Keratinocyte (primary cell): ENCODE results near the gene CNOT6. TPM values are rescaled to one million over a fixed set of nuclear protein-coding genes. Genes with fewer than 3 reads are reported as not detected.

Experiments
- DNase-seq: peaks from one replicate; pipeline ENCODE4 v3.0.0-alpha.2; 2011; ENCODE audit warnings: low read depth, missing footprints, low spot score
- FAIRE-seq: peaks from 2 replicates; lab custom pipeline; 2011; peaks lifted over from hg19 to GRCh38; lab: Jason Lieb, UNC
- H2AFZ ChIP-seq: 2 replicates; pipeline ENCODE4 v1.6.0; 2012; ENCODE audit warnings: low read length, control low read depth, inconsistent platforms; ENCODE audit not compliant: control insufficient read depth
- H3K27ac ChIP-seq: 2 replicates; pipeline ENCODE4 v1.5.1; 2011; ENCODE audit warnings: low read length; ENCODE audit not compliant: control insufficient read depth, insufficient read depth
- H3K27me3 ChIP-seq: 3 replicates; pipeline ENCODE4 v1.6.0; 2011; ENCODE audit warnings: low read length; ENCODE audit not compliant: control insufficient read depth, insufficient read depth; ENCODE audit errors: extremely low read depth
- H3K36me3 ChIP-seq, 2 experiments: 2 replicates in 1 of 2; 3 replicates in 1 of 2; pipeline ENCODE4 v1.5.1; 2011; ENCODE audit warnings: low read length in 2 of 2, mild to moderate bottlenecking in 1 of 2; ENCODE audit not compliant: control insufficient read depth in 2 of 2, insufficient read depth in 2 of 2; ENCODE audit errors: extremely low read depth in 1 of 2
- H3K4me1 ChIP-seq: 3 replicates; pipeline ENCODE4 v1.5.1; 2011; ENCODE audit warnings: low read length; ENCODE audit not compliant: control insufficient read depth, insufficient read depth; ENCODE audit errors: extremely low read depth
- H3K4me2 ChIP-seq: 3 replicates; pipeline ENCODE4 v1.6.0; 2011; ENCODE audit warnings: low read depth, low read length; ENCODE audit not compliant: control insufficient read depth, insufficient read depth; ENCODE audit errors: extremely low read depth
- H3K4me3 ChIP-seq, 3 experiments: fragments of 200-600 bp in 1 of 3; sonication (generic) in 1 of 3; 2 replicates in 2 of 3; 3 replicates in 1 of 3; pipeline ENCODE4 v1.5.1; 2011 to 2016; ENCODE audit warnings: low read length in 3 of 3, mild to moderate bottlenecking in 3 of 3, control low read depth in 2 of 3, inconsistent platforms in 1 of 3, low read depth in 1 of 3, mixed read lengths in 1 of 3, mixed run types in 1 of 3, moderate library complexity in 1 of 3; ENCODE audit not compliant: control insufficient read depth in 2 of 3, insufficient read depth in 2 of 3; ENCODE audit errors: extremely low read depth in 1 of 3
- H3K79me2 ChIP-seq: 2 replicates; pipeline ENCODE4 v1.6.0; 2012; ENCODE audit warnings: low read length; ENCODE audit not compliant: control insufficient read depth, insufficient read depth
- H3K9ac ChIP-seq: 3 replicates; pipeline ENCODE4 v1.6.0; 2011; ENCODE audit warnings: low read length; ENCODE audit not compliant: control insufficient read depth, insufficient read depth; ENCODE audit errors: extremely low read depth
- H3K9me1 ChIP-seq: 3 replicates; pipeline ENCODE4 v1.6.0; 2011; ENCODE audit warnings: low read length; ENCODE audit not compliant: control insufficient read depth, insufficient read depth; ENCODE audit errors: extremely low read depth
- H3K9me3 ChIP-seq: 2 replicates; pipeline ENCODE4 v1.5.1; 2012; ENCODE audit warnings: low read depth, low read length; ENCODE audit not compliant: control insufficient read depth
- H4K20me1 ChIP-seq: 3 replicates; pipeline ENCODE4 v1.6.0; 2011; ENCODE audit warnings: low read length; ENCODE audit not compliant: control insufficient read depth, insufficient read depth; ENCODE audit errors: extremely low read depth
- EZH2 ChIP-seq: IDR thresholded peaks from one replicate; pipeline ENCODE4 v1.6.1; 2012; ENCODE audit warnings: inconsistent platforms, mild to moderate bottlenecking, low read length, moderate library complexity
- dilution Hi-C: fragments of 300-500 bp; cut with MboI; formaldehyde crosslinking; loops from one replicate; pipeline ENCODE4 v1.7.0; 2020; ENCODE audit warnings: low sequenced_read_pairs; ENCODE audit not compliant: extremely low pct_ligation_motif_present
- polyA plus RNA-seq, 5 experiments: library from polyadenylated mRNA; depleted of rRNA in 3 of 5; stranded (reverse) in 3 of 5; stranded (forward) in 1 of 5; unstranded in 1 of 5; fragments of >200 nt; gene quantifications; 1 replicate in 1 of 5; 2 replicates in 3 of 5; 3 replicates in 1 of 5; pipeline versions ENCODE4 v1.2.1 to v1.2.3, GENCODE V29; 2011 to 2012; ENCODE audit warnings: missing spikeins in 2 of 5, low read depth in 1 of 5, low replicate concordance in 1 of 5
- TF ChIP-seq, protein P1 (sequence below), 3 experiments: IDR thresholded peaks in 1 of 3; conservative IDR thresholded peaks in 1 of 3; optimal IDR thresholded peaks in 1 of 3; 2 replicates in 2 of 3; 3 replicates in 1 of 3; pipeline versions ENCODE3 to v1.5.1; 2011; ENCODE audit warnings: low read length in 3 of 3, mild to moderate bottlenecking in 3 of 3, moderate library complexity in 2 of 3, control low read depth in 1 of 3, inconsistent platforms in 1 of 3; ENCODE audit not compliant: insufficient read depth in 2 of 3; ENCODE audit errors: extremely low read depth in 1 of 3

CNOT6 gene
- polyA plus RNA-seq, 1 donor (not counting 4 experiments of a cell fraction or from before 2014, with no cell fraction given) = 29.7 TPM

DNA sequence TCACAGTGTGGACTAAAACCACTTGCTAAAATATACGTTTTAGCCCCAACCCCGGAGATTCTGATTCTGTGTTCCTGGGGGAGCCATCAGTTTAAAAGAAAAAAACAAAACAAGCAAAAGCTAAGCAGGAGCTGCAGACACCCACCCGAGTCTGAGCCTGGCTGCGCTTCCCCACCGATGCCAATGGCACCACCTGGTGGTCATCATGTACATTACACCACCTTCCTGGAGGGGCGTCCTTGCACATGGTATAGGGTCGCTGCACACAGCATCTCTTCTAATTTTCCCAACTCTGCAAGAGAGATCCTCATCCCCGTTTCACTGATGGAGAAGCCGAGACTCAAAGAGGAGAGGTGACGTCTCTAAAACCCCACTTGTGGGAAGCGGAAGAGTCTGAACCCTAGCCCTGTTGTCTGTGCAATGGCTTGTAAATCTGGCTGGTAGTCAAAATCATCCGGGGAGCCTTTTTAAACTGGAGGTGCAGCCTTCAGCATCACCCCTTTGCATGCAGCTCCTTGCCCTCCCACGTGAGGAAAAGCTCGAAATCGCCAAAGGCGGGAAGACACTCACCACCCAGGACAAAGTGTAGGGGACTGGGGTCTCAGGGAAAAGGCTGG, 23.1 kb upstream of the CNOT6 start:
- H3K4me2 ChIP-seq = no peak overlapping the region
- no peaks in the 10 kb centered on the region for H3K79me2 ChIP-seq
- DNase-seq = no peak
- H3K4me3 ChIP-seq = no peak overlapping the region
- H3K27me3 ChIP-seq = peaks cover 5% of the 10 kb centered on the region
- H3K9me3 ChIP-seq = no peaks in the 10 kb centered on the region
- H3K9ac ChIP-seq = no peak overlapping the region
- FAIRE-seq = no peak
- no peaks in the 10 kb centered on the region for H3K9me1 ChIP-seq
- no peaks in the 10 kb centered on the region for H4K20me1 ChIP-seq
- H3K4me1 ChIP-seq = peaks cover 5% of the 10 kb centered on the region
- dilution Hi-C loops = no loop called here
- no peak overlapping the region for H2AFZ ChIP-seq
- no peak overlapping the region for H3K27ac ChIP-seq
- TF ChIP-seq, protein P1, sequence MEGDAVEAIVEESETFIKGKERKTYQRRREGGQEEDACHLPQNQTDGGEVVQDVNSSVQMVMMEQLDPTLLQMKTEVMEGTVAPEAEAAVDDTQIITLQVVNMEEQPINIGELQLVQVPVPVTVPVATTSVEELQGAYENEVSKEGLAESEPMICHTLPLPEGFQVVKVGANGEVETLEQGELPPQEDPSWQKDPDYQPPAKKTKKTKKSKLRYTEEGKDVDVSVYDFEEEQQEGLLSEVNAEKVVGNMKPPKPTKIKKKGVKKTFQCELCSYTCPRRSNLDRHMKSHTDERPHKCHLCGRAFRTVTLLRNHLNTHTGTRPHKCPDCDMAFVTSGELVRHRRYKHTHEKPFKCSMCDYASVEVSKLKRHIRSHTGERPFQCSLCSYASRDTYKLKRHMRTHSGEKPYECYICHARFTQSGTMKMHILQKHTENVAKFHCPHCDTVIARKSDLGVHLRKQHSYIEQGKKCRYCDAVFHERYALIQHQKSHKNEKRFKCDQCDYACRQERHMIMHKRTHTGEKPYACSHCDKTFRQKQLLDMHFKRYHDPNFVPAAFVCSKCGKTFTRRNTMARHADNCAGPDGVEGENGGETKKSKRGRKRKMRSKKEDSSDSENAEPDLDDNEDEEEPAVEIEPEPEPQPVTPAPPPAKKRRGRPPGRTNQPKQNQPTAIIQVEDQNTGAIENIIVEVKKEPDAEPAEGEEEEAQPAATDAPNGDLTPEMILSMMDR (optimal IDR thresholded peaks at IDR 0.05 in 1 of 3, IDR thresholded peaks at IDR 0.05 in 1 of 3, conservative IDR thresholded peaks at IDR 0.05 in 1 of 3; ENCODE audit: extremely low read depth in 1 of 3, insufficient read depth in 2 of 3, low read length in 3 of 3) = peak; percentile 88 to 96 (median 91)
- no peak for TF ChIP-seq EZH2
- H3K36me3 ChIP-seq = no peaks in the 10 kb centered on the region

DNA sequence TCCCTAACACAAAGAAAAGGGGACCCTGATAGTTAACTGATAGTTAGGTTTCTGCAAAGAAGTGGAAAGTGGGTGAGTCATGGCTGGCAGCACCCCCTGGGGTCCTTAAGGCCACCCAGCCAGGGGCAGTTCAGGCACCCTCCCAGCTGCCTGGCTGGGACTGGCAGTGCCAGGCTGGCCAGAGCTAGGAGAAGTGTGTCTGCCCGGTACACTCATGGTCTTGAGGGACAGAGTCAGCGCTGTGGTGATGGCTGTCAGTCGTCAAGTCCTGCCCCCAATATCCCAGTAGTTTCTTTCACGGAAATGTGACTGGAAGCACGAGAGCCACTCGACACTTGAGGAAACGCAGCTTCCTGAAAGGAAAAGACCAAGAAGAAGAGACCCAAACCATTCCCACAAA, 22.3 kb upstream of the CNOT6 start:
- dilution Hi-C loops = no loop called here
- peaks cover 5% of the 10 kb centered on the region for H3K27me3 ChIP-seq
- no peak overlapping the region for H3K9ac ChIP-seq
- H3K27ac ChIP-seq = no peak overlapping the region
- DNase-seq (no peak), FAIRE-seq (no peak)
- H3K4me3 ChIP-seq = no peak overlapping the region
- H3K9me3 ChIP-seq = no peaks in the 10 kb centered on the region
- TF ChIP-seq, protein P1 (optimal IDR thresholded peaks at IDR 0.05 in 1 of 3, IDR thresholded peaks at IDR 0.05 in 1 of 3, conservative IDR thresholded peaks at IDR 0.05 in 1 of 3; ENCODE audit: extremely low read depth in 1 of 3, insufficient read depth in 2 of 3, low read length in 3 of 3) = no peak
- TF ChIP-seq EZH2 = no peak
- H3K36me3 ChIP-seq = no peaks in the 10 kb centered on the region
- H3K9me1 ChIP-seq = no peaks in the 10 kb centered on the region
- H3K4me2 ChIP-seq = no peak overlapping the region
- H4K20me1 ChIP-seq = no peaks in the 10 kb centered on the region
- H3K79me2 ChIP-seq = no peaks in the 10 kb centered on the region
- H2AFZ ChIP-seq = no peak overlapping the region
- peaks cover 1% of the 10 kb centered on the region for H3K4me1 ChIP-seq
